Endothelial cell of umbilical vein (primary cell): ENCODE measurements around the gene RPS28. TPM values are rescaled to one million over a fixed set of nuclear protein-coding genes. Genes with fewer than 3 reads are reported as not detected.

ENCODE experiments used
- BruUV-seq: library from RNA; stranded (reverse); fragments of 400-500 nt; replicated peaks from 2 replicates; lab custom pipeline; 2021; lab: Mats Ljungman, UMichigan
- CTCF ChIA-PET: fragments of 300-600, 350-600 bp; sonication (Branson Sonifier 250); formaldehyde crosslinking; loops from one replicate; lab custom pipeline; 2021; ENCODE audit warnings: antibody characterized with exemption, inconsistent platforms; lab: Charles Lee
- POLR2A ChIA-PET: fragments of 300-600, 350-600 bp; sonication (Branson Sonifier 250); formaldehyde crosslinking; loops from one replicate; lab custom pipeline; 2021; ENCODE audit warnings: antibody characterized with exemption, inconsistent platforms; lab: Charles Lee
- DNase-seq: peaks from one replicate; pipeline ENCODE4 v3.0.0-alpha.2; 2011; ENCODE audit warnings: low read depth, low spot score
- FAIRE-seq: peaks from 2 replicates; lab custom pipeline; 2011; peaks lifted over from hg19 to GRCh38; lab: Jason Lieb, UNC
- H2AFZ ChIP-seq: 2 replicates; pipeline ENCODE4 v1.6.0; 2012; ENCODE audit warnings: low read depth, low read length, control low read depth, inconsistent platforms
- H3K27ac ChIP-seq: 2 replicates; pipeline ENCODE4 v1.5.1; 2011; ENCODE audit warnings: low read depth, mild to moderate bottlenecking, control low read depth, low read length, moderate library complexity; ENCODE audit not compliant: insufficient read depth
- H3K27me3 ChIP-seq, 2 experiments: 2 replicates each; pipeline versions ENCODE4 v1.6.0 to v1.6.1; 2011; ENCODE audit warnings: low read length in 2 of 2, mixed read lengths in 1 of 2; ENCODE audit not compliant: control insufficient read depth in 2 of 2, insufficient read depth in 2 of 2
- H3K36me3 ChIP-seq, 2 experiments: 2 replicates in 1 of 2; 3 replicates in 1 of 2; pipeline ENCODE4 v1.5.1; 2011; ENCODE audit warnings: low read length in 2 of 2, mild to moderate bottlenecking in 1 of 2, moderate library complexity in 1 of 2; ENCODE audit not compliant: control insufficient read depth in 2 of 2, insufficient read depth in 2 of 2; ENCODE audit errors: extremely low read depth in 1 of 2
- H3K4me1 ChIP-seq: 3 replicates; pipeline ENCODE4 v1.5.1; 2011; ENCODE audit warnings: mild to moderate bottlenecking, low read length; ENCODE audit not compliant: control insufficient read depth, insufficient read depth; ENCODE audit errors: extremely low read depth
- H3K4me2 ChIP-seq: 2 replicates; pipeline ENCODE4 v1.6.1; 2011; ENCODE audit warnings: low read length, control low read depth, mixed read lengths; ENCODE audit not compliant: insufficient read depth
- H3K4me3 ChIP-seq, 3 experiments: fragments of 200-600 bp in 1 of 3; sonication (generic), shearing (Covaris generic) in 1 of 3; replicated peaks in 1 of 3; 2 replicates each; pipeline ENCODE4 v1.5.1; 2011 to 2016; ENCODE audit warnings: control low read depth in 3 of 3, low read length in 3 of 3, mild to moderate bottlenecking in 2 of 3, inconsistent platforms in 1 of 3, low read depth in 1 of 3, moderate library complexity in 1 of 3; ENCODE audit not compliant: insufficient read depth in 1 of 3
- H3K79me2 ChIP-seq: 2 replicates; pipeline ENCODE4 v1.6.0; 2012; ENCODE audit warnings: low read length, inconsistent platforms; ENCODE audit not compliant: control insufficient read depth, insufficient read depth
- H3K9ac ChIP-seq: replicated peaks from 2 replicates; pipeline ENCODE3; 2011; ENCODE audit warnings: low read length, control low read depth; ENCODE audit not compliant: insufficient read depth; ENCODE audit errors: extremely low read depth
- H3K9me1 ChIP-seq: replicated peaks from 3 replicates; pipeline ENCODE4 v1.6.0; 2011; ENCODE audit warnings: mild to moderate bottlenecking, low read length; ENCODE audit not compliant: control insufficient read depth, insufficient read depth; ENCODE audit errors: extremely low read depth
- H3K9me3 ChIP-seq: replicated peaks from 2 replicates; pipeline ENCODE4 v1.5.1; 2012; ENCODE audit warnings: low read length, inconsistent platforms; ENCODE audit not compliant: control insufficient read depth, insufficient read depth
- H4K20me1 ChIP-seq: replicated peaks from 2 replicates; pipeline ENCODE3; 2011; ENCODE audit warnings: mild to moderate bottlenecking, low read length; ENCODE audit not compliant: control insufficient read depth, insufficient read depth; ENCODE audit errors: extremely low read depth
- CTCF ChIP-seq, 2 donors: IDR thresholded peaks; 1 replicate in 1 of 2; 2 replicates in 1 of 2; pipeline ENCODE4 v1.5.1; 2011; ENCODE audit warnings: low read length in 2 of 2, mild to moderate bottlenecking in 2 of 2, moderate library complexity in 2 of 2, control low read depth in 1 of 2, inconsistent platforms in 1 of 2, low read depth in 1 of 2; ENCODE audit not compliant: insufficient read depth in 1 of 2; ENCODE audit errors: extremely low read depth in 1 of 2
- EZH2 ChIP-seq: IDR thresholded peaks from 2 replicates; pipeline ENCODE4 v1.6.1; 2012; ENCODE audit warnings: borderline replicate concordance, low read depth, mild to moderate bottlenecking, moderate library complexity, low read length, inconsistent platforms; ENCODE audit not compliant: severe bottlenecking
- FOS ChIP-seq: IDR thresholded peaks from 2 replicates; pipeline ENCODE4 v1.6.1; 2011; ENCODE audit warnings: mild to moderate bottlenecking, low read length, moderate library complexity, borderline replicate concordance; ENCODE audit not compliant: insufficient read depth
- GATA2 ChIP-seq: IDR thresholded peaks from 2 replicates; pipeline ENCODE4 v1.7.0; 2011; ENCODE audit warnings: low read depth, mild to moderate bottlenecking, moderate library complexity, mixed read lengths, low read length; ENCODE audit not compliant: insufficient read length, insufficient read depth
- POLR2A ChIP-seq: IDR thresholded peaks from 2 replicates; pipeline ENCODE4 v1.6.1; 2012; ENCODE audit warnings: low read depth, mild to moderate bottlenecking, control low read depth, low read length
- dilution Hi-C: fragments of 300-500 bp; cut with MboI; formaldehyde crosslinking; loops from one replicate; pipeline ENCODE4 v1.15.0; 2019; ENCODE audit warnings: low sequenced_read_pairs; ENCODE audit not compliant: extremely low pct_ligation_motif_present
- intact Hi-C: fragments of 100-400 bp; cut with micrococcal nuclease; formaldehyde crosslinking; loops from one replicate; pipeline ENCODE4 v1.10.0; 2022
- polyA plus RNA-seq, 4 experiments: library from polyadenylated mRNA; depleted of rRNA in 3 of 4; stranded (reverse) in 3 of 4; unstranded in 1 of 4; fragments of >200 nt; gene quantifications; 2 replicates each; pipeline versions ENCODE4 v1.2.1 to v1.2.3, GENCODE V29; 2011 to 2012; ENCODE audit warnings: missing spikeins in 1 of 4
- total RNA-seq: library from RNA; stranded (reverse); gene quantifications from 2 replicates; pipeline ENCODE4 v1.2.3, GENCODE V29; 2021

RPS28 gene
- total and polyA plus RNA-seq, 2 donors (not counting 3 experiments of a cell fraction or from before 2014, with no cell fraction given) = 865 to 1,664 TPM

- dilution Hi-C loops (no loop called here), intact Hi-C loops (no loop called here)
- peaks cover 24% of the 10 kb centered on the region for H3K4me1 ChIP-seq
- TF ChIP-seq EZH2 (no peak), CTCF (IDR thresholded peaks at IDR 0.05; ENCODE audit: extremely low read depth in 1 of 2, insufficient read depth in 1 of 2, low read depth in 1 of 2, low read length in 2 of 2) (no peak), FOS (no peak)
- H3K9ac ChIP-seq = peak overlapping the region; percentile 95
- BruUV-seq = no TSS peak
- H2AFZ ChIP-seq = no peak overlapping the region
- CTCF ChIA-PET = interaction anchor here (2.0 kb wide), 1 partner anchor 19 kb away, joined by 6 read pairs; no protein-coding TSS in a partner anchor
- peak overlapping the region; percentile 83 to 95 (median 92) for H3K4me3 ChIP-seq
- H3K27ac ChIP-seq = no peak overlapping the region
- peak overlapping the region; percentile 72 for H3K4me2 ChIP-seq
- H3K9me1 ChIP-seq = no peaks in the 10 kb centered on the region
- FAIRE-seq = peak; percentile 18
- H3K27me3 ChIP-seq = no peaks in the 10 kb centered on the region
- H4K20me1 ChIP-seq = no peaks in the 10 kb centered on the region
- peaks cover 3 to 5% of the 10 kb centered on the region in 2 experiments for H3K36me3 ChIP-seq
- POLR2A ChIA-PET = interaction anchor here (0.9 kb wide), 1 partner anchor 101 kb away, joined by 5 read pairs; no protein-coding TSS in a partner anchor
- H3K9me3 ChIP-seq = no peaks in the 10 kb centered on the region
- DNase-seq = no peak
- H3K79me2 ChIP-seq = peaks cover 32% of the 10 kb centered on the region
Measured at GRCh38 chr19:8322638-8322997, 1.3 kb downstream of the RPS28 start.

- ChIA-PET CTCF (interaction anchor here (1.0 to 2.0 kb wide), 4 partner anchors 11 to 24 kb away, joined by 3 to 7 read pairs (median 4); no protein-coding TSS in a partner anchor), POLR2A (interaction anchor here (0.9 kb wide), 2 partner anchors 13 to 67 kb away, joined by 3 read pairs; partner anchors contain the start of gene RAB11B)
- H2AFZ ChIP-seq = no peak overlapping the region
- no peak overlapping the region for H3K27ac ChIP-seq
- FAIRE-seq (no peak), DNase-seq (peak; percentile 44)
- no peak overlapping the region for H3K4me3 ChIP-seq
- H3K4me2 ChIP-seq = no peak overlapping the region
- no peak overlapping the region for H3K9ac ChIP-seq
- no peaks in the 10 kb centered on the region for H3K9me3 ChIP-seq
- TF ChIP-seq POLR2A = peak; percentile 41
- TF ChIP-seq GATA2 = no peak
- dilution Hi-C loops (no loop called here), intact Hi-C loops (no loop called here)
- no TSS peak for BruUV-seq
- peaks cover 24% of the 10 kb centered on the region for H3K4me1 ChIP-seq
- peaks cover 5 to 6% of the 10 kb centered on the region in 2 experiments for H3K36me3 ChIP-seq
- no peaks in the 10 kb centered on the region for H3K9me1 ChIP-seq
- peaks cover 32% of the 10 kb centered on the region for H3K79me2 ChIP-seq
- H3K27me3 ChIP-seq = no peaks in the 10 kb centered on the region
- no peaks in the 10 kb centered on the region for H4K20me1 ChIP-seq
Measured at GRCh38 chr19:8323781-8324185, 2.5 kb downstream of the RPS28 start.
